Measurements from ENCODE around the gene SMIM36. TPM values are rescaled to one million over a fixed set of nuclear protein-coding genes. Genes with fewer than 3 reads are reported as not detected.
"Not testable (repeated sequence)": the region's sequence is repeated elsewhere in the genome, so short reads cannot be mapped to it uniquely, and the experiment has no call there.

Gene SMIM36
- total and polyA plus RNA-seq, 4 donors: not detected

DNA sequence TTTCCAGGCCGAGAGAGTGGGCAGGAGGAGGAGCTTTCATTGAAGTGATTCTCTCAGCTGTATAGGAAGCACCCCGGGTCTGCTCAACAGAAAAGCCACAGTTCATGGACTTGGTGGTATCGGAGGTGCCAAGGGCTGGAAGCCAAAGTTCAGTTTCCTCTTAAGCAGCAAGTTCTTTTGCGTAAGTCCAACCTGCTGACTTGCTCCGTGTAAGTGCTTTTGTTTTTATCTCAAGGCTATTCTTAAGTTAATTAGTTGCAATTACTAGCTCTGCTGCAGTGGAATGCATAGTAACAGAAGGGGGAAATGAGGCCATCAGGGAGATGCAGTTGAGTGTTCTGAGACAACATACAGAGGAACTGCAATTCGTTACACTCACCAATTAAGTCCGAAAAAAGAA is 44.6 kb downstream of the SMIM36 start:
- ATAC-seq (ENCODE audit: low FRiP score) (no peak), DNase-seq (no peak)
- Histone ChIP-seq H3K4me1 (ENCODE audit: control insufficient read depth in 1 of 2, insufficient read depth in 2 of 2, low read length in 2 of 2) (no peaks in the 10 kb centered on the region), H3K4me3 (ENCODE audit: low read length in 2 of 2) (no peak overlapping the region), H3K27ac (ENCODE audit: low read depth in 1 of 2, low read length in 2 of 2) (no peak overlapping the region), H3K36me3 (ENCODE audit: control insufficient read depth in 1 of 2, insufficient read depth in 2 of 2, low read length in 1 of 2) (no peaks in the 10 kb centered on the region), H3K9me3 (ENCODE audit: control insufficient read depth, low read length) (no peaks in the 10 kb centered on the region), H3K27me3 (ENCODE audit: control insufficient read depth in 1 of 2, insufficient read depth in 2 of 2, low read length in 1 of 2) (no peaks in the 10 kb centered on the region)
- WGBS, 2 donors: 43 to 54% methylated on average over 7 of the region's 7 CpGs
- intact Hi-C loops (cut with DNase I): no loop called here

DNA sequence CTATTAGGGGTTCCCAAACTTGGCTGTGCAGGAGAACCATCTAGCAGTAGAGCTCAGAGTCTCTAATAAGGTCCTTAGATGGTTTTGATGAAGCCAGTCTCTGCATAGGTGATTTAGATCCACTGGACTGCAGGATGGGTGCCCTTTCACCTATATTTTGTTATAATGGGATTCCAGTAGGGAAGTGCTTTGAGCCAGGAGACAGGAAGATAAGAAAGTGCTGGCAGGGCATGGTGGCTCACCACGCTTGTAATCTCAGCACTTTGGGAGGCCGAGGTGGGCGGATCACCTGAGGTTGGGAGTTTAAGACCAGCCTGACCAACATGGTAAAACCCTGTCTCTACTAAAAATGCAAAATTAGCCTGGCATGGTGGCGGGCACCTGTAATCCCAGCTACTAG is 45.5 kb downstream of the SMIM36 start:
- 82 to 83% methylated on average over 4 of the region's 4 CpGs for WGBS, 2 donors
- H3K27me3 ChIP-seq (ENCODE audit: control insufficient read depth in 1 of 2, insufficient read depth in 2 of 2, low read length in 1 of 2); H3K9me3 ChIP-seq (ENCODE audit: control insufficient read depth, low read length); DNase-seq; H3K36me3 ChIP-seq (ENCODE audit: control insufficient read depth in 1 of 2, insufficient read depth in 2 of 2, low read length in 1 of 2); H3K4me3 ChIP-seq (ENCODE audit: low read length in 2 of 2); H3K4me1 ChIP-seq (ENCODE audit: control insufficient read depth in 1 of 2, insufficient read depth in 2 of 2, low read length in 2 of 2); ATAC-seq (ENCODE audit: low FRiP score); H3K27ac ChIP-seq (ENCODE audit: low read depth in 1 of 2, low read length in 2 of 2); intact Hi-C loops (cut with DNase I): not testable (repeated sequence)

DNA sequence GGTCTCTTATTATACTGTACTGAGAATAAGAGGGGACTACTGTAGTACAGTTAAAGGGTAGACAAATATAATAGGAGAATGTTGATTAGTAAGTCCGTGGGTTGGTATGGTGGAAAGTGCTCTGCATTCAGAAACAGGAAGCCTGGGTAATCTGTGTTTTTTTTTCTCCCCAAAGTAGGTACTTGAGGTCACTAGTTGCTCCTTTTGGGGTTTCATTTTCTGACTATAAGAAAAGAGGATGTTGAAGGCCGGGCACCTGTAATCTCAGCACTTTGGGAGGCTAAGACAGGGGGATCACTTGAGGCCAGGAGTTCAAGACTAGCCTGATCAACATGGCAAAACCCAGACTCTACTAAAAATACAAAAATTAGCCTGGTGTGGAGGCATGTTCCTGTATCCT is 47.7 kb downstream of the SMIM36 start:
- Histone ChIP-seq H3K27me3 (ENCODE audit: control insufficient read depth in 1 of 2, insufficient read depth in 2 of 2, low read length in 1 of 2) (no peaks in the 10 kb centered on the region), H3K4me1 (ENCODE audit: control insufficient read depth in 1 of 2, insufficient read depth in 2 of 2, low read length in 2 of 2) (no peaks in the 10 kb centered on the region), H3K27ac (ENCODE audit: low read depth in 1 of 2, low read length in 2 of 2) (no peak overlapping the region), H3K36me3 (ENCODE audit: control insufficient read depth in 1 of 2, insufficient read depth in 2 of 2, low read length in 1 of 2) (no peaks in the 10 kb centered on the region), H3K9me3 (ENCODE audit: control insufficient read depth, low read length) (no peaks in the 10 kb centered on the region), H3K4me3 (ENCODE audit: low read length in 2 of 2) (no peak overlapping the region)
- ATAC-seq (ENCODE audit: low FRiP score): no peak
- 62 to 69% methylated on average over 2 of the region's 2 CpGs for WGBS, 2 donors
- DNase-seq: no peak
- intact Hi-C loops (cut with DNase I): no loop called here

DNA sequence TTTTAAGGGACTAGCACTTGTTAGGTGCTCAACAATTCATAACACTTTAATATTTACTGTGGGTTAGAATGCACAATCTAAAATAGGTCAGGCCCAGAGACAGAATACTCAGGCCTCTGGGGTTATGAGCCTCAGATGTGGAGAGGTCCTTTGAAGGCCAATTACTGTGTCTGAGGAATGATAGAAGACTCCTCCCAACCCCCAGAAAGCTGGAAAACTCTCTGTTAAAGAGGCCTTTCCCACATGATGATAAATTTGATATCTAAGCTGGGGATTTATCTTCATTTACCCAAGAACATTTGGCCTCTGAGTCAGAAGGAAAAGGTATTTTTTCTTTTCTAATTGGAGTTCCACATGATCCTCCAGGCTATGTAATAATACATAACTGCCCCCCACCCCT is 48.5 kb downstream of the SMIM36 start:
- Histone ChIP-seq H3K4me1 (ENCODE audit: control insufficient read depth in 1 of 2, insufficient read depth in 2 of 2, low read length in 2 of 2) (no peaks in the 10 kb centered on the region), H3K36me3 (ENCODE audit: control insufficient read depth in 1 of 2, insufficient read depth in 2 of 2, low read length in 1 of 2) (no peaks in the 10 kb centered on the region), H3K27ac (ENCODE audit: low read depth in 1 of 2, low read length in 2 of 2) (no peak overlapping the region), H3K4me3 (ENCODE audit: low read length in 2 of 2) (no peak overlapping the region), H3K9me3 (ENCODE audit: control insufficient read depth, low read length) (no peaks in the 10 kb centered on the region), H3K27me3 (ENCODE audit: control insufficient read depth in 1 of 2, insufficient read depth in 2 of 2, low read length in 1 of 2) (no peaks in the 10 kb centered on the region)
- ATAC-seq (ENCODE audit: low FRiP score): no peak
- no peak for DNase-seq
- intact Hi-C loops (cut with DNase I): no loop called here

DNA sequence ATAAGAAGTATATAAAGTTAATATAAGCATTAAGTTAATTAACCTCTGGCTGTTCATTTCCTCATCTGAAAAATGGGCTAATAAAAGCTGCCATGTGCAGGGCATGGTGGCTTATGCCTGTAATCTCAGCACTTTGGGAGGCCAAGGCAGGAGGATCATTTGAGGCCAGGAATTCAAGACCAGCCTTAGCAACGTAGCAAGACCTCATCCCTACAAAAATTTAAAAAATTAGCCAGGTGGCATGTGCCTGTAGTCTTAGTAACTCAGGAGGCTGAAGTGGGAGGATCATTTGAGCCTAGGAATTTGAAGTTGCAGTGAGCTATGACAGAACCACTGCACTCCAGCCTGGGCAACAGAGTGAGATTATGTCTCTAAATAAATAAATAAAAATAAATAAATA is 49.0 kb downstream of the SMIM36 start:
- H3K27me3 ChIP-seq (ENCODE audit: control insufficient read depth in 1 of 2, insufficient read depth in 2 of 2, low read length in 1 of 2): no peaks in the 10 kb centered on the region
- no peak overlapping the region for H3K4me3 ChIP-seq (ENCODE audit: low read length in 2 of 2)
- no peaks in the 10 kb centered on the region for H3K4me1 ChIP-seq (ENCODE audit: control insufficient read depth in 1 of 2, insufficient read depth in 2 of 2, low read length in 2 of 2)
- WGBS, 2 donors: 82 to 91% methylated on average over 1 of the region's 1 CpG
- no peak overlapping the region for H3K27ac ChIP-seq (ENCODE audit: low read depth in 1 of 2, low read length in 2 of 2)
- no peaks in the 10 kb centered on the region for H3K36me3 ChIP-seq (ENCODE audit: control insufficient read depth in 1 of 2, insufficient read depth in 2 of 2, low read length in 1 of 2)
- ATAC-seq (ENCODE audit: low FRiP score) (no peak), DNase-seq (no peak)
- intact Hi-C loops (cut with DNase I): no loop called here
- H3K9me3 ChIP-seq (ENCODE audit: control insufficient read depth, low read length): no peaks in the 10 kb centered on the region

DNA sequence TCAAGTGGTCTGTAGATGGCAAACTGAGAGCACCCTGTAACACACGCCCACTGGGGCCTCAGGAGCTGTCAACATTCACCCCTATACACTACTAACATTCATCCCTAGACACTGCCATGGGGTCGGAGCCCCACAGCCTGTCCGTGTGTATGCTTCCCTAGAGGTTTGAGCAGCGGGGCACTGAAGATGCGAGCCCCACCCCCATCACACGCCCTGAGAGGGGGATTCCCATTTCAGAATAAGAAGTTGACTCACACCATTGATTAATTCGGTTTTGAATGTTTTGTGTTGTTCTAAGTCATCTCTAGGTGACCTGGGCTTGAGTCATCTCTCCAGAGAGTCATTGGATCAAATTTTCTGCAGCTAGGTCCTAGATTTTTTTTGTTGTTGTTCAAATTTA is 52.3 kb downstream of the SMIM36 start:
- Histone ChIP-seq H3K27ac (ENCODE audit: low read depth in 1 of 2, low read length in 2 of 2) (no peak overlapping the region), H3K36me3 (ENCODE audit: control insufficient read depth in 1 of 2, insufficient read depth in 2 of 2, low read length in 1 of 2) (no peaks in the 10 kb centered on the region), H3K9me3 (ENCODE audit: control insufficient read depth, low read length) (no peaks in the 10 kb centered on the region), H3K4me1 (ENCODE audit: control insufficient read depth in 1 of 2, insufficient read depth in 2 of 2, low read length in 2 of 2) (no peaks in the 10 kb centered on the region), H3K27me3 (ENCODE audit: control insufficient read depth in 1 of 2, insufficient read depth in 2 of 2, low read length in 1 of 2) (no peaks in the 10 kb centered on the region), H3K4me3 (ENCODE audit: low read length in 2 of 2) (no peak overlapping the region)
- intact Hi-C loops (cut with DNase I): no loop called here
- ATAC-seq (ENCODE audit: low FRiP score) (no peak), DNase-seq (no peak)
- 64 to 79% methylated on average over 7 of the region's 7 CpGs for WGBS, 2 donors

DNA sequence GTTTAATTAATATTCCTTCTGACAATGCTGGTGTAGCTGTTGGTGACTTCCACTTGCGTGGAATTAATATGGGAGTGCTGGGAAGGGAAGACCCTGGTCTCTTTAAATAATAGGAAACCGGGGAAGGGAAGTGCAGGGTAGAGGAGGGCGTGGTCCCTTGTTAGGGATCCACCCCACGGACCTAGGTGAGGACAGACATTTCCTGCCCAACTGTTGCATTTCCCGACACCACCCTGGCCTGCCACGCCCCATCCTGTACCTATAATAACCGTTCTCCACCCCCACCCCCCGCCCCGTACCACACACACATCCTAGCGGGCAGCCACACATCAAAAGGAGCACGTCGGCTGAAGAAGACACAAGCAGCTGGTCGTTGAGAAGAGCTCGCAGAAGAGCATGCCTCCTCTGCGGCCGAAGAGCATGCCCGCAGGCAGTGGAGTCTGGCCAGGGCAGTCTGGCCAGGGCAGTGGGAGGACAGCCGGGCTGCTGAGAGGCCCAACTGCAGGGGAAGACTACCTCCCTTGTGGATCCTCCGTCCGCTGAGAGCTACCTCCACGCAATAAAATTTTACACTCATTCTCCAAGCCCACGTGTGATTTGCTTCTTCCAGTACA is 52.9 kb downstream of the SMIM36 start:
- ATAC-seq (ENCODE audit: low FRiP score) (no peak), DNase-seq (no peak)
- Histone ChIP-seq H3K27me3 (ENCODE audit: control insufficient read depth in 1 of 2, insufficient read depth in 2 of 2, low read length in 1 of 2) (no peaks in the 10 kb centered on the region), H3K9me3 (ENCODE audit: control insufficient read depth, low read length) (no peaks in the 10 kb centered on the region), H3K4me3 (ENCODE audit: low read length in 2 of 2) (no peak overlapping the region), H3K27ac (ENCODE audit: low read depth in 1 of 2, low read length in 2 of 2) (no peak overlapping the region), H3K4me1 (ENCODE audit: control insufficient read depth in 1 of 2, insufficient read depth in 2 of 2, low read length in 2 of 2) (no peaks in the 10 kb centered on the region), H3K36me3 (ENCODE audit: control insufficient read depth in 1 of 2, insufficient read depth in 2 of 2, low read length in 1 of 2) (no peaks in the 10 kb centered on the region)
- 86 to 87% methylated on average over 22 of the region's 22 CpGs for WGBS, 2 donors
- intact Hi-C loops (cut with DNase I): no loop called here

DNA sequence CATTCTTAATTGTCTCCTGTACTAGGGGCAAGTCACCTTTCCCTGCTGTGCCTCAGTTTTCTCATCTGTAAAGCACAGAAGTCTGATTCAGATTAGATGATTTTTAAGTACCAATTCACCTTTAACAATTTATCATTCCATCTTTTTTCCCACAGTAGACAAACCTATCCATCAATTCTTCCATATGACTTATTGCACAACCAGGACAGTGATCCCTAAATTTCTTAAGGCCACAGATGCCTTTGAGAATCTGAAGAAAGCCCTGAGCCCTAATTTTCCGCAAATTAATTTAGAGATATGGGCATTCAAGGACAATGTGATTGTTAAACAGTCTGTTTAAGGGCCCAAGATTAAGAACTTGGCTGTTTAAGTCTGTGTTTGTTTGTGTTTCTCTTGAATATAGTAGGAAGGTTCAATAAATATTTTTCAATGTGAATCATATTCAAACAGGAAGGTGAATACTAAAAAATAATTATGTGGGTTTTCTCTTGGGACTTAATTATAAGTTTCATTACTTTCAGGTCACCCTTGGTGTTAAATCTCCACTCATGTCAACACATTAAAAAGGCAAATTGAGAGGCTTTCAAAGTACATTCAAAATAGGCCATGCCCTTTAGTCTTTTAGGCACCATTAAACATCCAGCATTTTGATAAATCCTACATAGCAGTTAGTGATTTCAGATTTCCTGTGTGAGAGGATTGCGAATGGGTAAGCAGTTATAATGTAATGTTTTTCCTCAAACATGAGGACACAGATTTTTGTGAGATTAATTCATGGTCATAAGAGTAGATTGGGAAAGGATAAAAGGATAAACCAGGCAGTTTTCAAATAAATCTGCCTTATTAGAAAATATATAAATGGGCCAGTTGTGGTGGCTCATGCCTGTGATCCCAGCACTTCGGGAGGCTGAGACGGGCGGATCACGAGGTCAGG is 54.7 kb downstream of the SMIM36 start:
- intact Hi-C loops (cut with DNase I): no loop called here
- ATAC-seq (ENCODE audit: low FRiP score) (no peak), DNase-seq (no peak)
- no peak overlapping the region for H3K4me3 ChIP-seq (ENCODE audit: low read length in 2 of 2)
- WGBS, 2 donors: 90 to 91% methylated on average over 6 of the region's 6 CpGs
- no peaks in the 10 kb centered on the region for H3K36me3 ChIP-seq (ENCODE audit: control insufficient read depth in 1 of 2, insufficient read depth in 2 of 2, low read length in 1 of 2)
- no peaks in the 10 kb centered on the region for H3K9me3 ChIP-seq (ENCODE audit: control insufficient read depth, low read length)
- H3K27ac ChIP-seq (ENCODE audit: low read depth in 1 of 2, low read length in 2 of 2): no peak overlapping the region
- no peaks in the 10 kb centered on the region for H3K27me3 ChIP-seq (ENCODE audit: control insufficient read depth in 1 of 2, insufficient read depth in 2 of 2, low read length in 1 of 2)
- no peaks in the 10 kb centered on the region for H3K4me1 ChIP-seq (ENCODE audit: control insufficient read depth in 1 of 2, insufficient read depth in 2 of 2, low read length in 2 of 2)

DNA sequence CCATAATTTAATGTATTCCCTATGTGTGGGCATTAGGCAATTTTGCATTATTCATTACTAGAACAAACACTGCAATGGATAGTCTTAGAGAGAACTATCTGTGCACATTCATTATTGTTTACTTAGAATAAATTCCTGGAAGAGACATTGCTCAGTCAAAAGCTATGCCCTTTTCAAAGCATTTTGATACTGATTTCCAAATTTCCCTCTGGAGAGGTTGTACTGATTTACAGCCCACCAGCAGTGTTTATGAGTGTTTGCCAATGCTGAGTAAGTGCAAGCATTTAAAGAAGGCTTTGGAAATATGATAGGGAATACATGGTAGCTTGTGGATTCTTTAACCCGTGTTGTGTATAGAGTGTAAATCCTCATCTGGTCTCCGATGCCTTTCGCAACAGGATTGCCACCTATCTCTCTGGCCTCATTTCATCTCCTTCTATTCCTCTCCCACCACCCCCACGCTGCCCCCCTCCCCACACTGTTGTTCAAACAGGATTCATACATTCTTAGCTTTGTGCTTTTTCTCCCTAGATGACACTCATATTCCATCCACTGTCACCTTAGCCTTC is 56.3 kb downstream of the SMIM36 start:
- Histone ChIP-seq H3K4me1 (ENCODE audit: control insufficient read depth in 1 of 2, insufficient read depth in 2 of 2, low read length in 2 of 2) (no peaks in the 10 kb centered on the region), H3K27ac (ENCODE audit: low read depth in 1 of 2, low read length in 2 of 2) (no peak overlapping the region), H3K27me3 (ENCODE audit: control insufficient read depth in 1 of 2, insufficient read depth in 2 of 2, low read length in 1 of 2) (no peaks in the 10 kb centered on the region), H3K4me3 (ENCODE audit: low read length in 2 of 2) (no peak overlapping the region), H3K36me3 (ENCODE audit: control insufficient read depth in 1 of 2, insufficient read depth in 2 of 2, low read length in 1 of 2) (no peaks in the 10 kb centered on the region), H3K9me3 (ENCODE audit: control insufficient read depth, low read length) (no peaks in the 10 kb centered on the region)
- intact Hi-C loops (cut with DNase I): no loop called here
- ATAC-seq (ENCODE audit: low FRiP score): peak; percentile 58
- no peak for DNase-seq
- 81 to 85% methylated on average over 4 of the region's 4 CpGs for WGBS, 2 donors
